ENCODE data around the gene SORD. TPM values are rescaled to one million over a fixed set of nuclear protein-coding genes. Genes with fewer than 3 reads are reported as not detected.

SORD gene
- total and polyA plus RNA-seq, 8 donors: 5.5 to 43.3 (median 15.3) TPM

GRCh38 chr15:45084163-45084562 is 61.2 kb downstream of the SORD start:
- TF ChIP-seq CTCF (IDR thresholded peaks at IDR 0.05): no peak
- no peak for TF ChIP-seq EP300 (IDR thresholded peaks at IDR 0.05)
- TF ChIP-seq POLR2AphosphoS5 (IDR thresholded peaks at IDR 0.05): no peak
- no peak for TF ChIP-seq POLR2A (IDR thresholded peaks at IDR 0.05)

GRCh38 chr15:45087513-45087912 is 64.5 kb downstream of the SORD start:
- Histone ChIP-seq H3K9me3 (no peaks in the 10 kb centered on the region), H3K4me3 (no peak overlapping the region), H3K4me1 (peaks cover 9 to 23% (median 10%) of the 10 kb centered on the region in 4 donors), H3K27me3 (peaks cover 0 to 6% (median 0%) of the 10 kb centered on the region in 3 donors), H3K36me3 (no peaks in the 10 kb centered on the region), H3K27ac (no peak overlapping the region)
- no peak for TF ChIP-seq EP300 (IDR thresholded peaks at IDR 0.05)
- TF ChIP-seq POLR2A (IDR thresholded peaks at IDR 0.05): no peak
- TF ChIP-seq CTCF (IDR thresholded peaks at IDR 0.05): no peak
- TF ChIP-seq POLR2AphosphoS5 (IDR thresholded peaks at IDR 0.05): no peak
- WGBS, 5 donors: 50 to 69% (median 65%) methylated on average over 1 of the region's 1 CpG
- intact Hi-C loops (cut with DNase I; ENCODE audit: low total_unique reads): no loop called here
- no peak for DNase-seq

More at GRCh38 chr15:45084163-45084562, 61.2 kb downstream of the SORD start:
- Histone ChIP-seq H3K27ac (peak overlapping the region; percentile 24 to 60 (median 41)), H3K36me3 (no peaks in the 10 kb centered on the region), H3K9me3 (no peaks in the 10 kb centered on the region), H3K27me3 (peaks cover 0 to 6% (median 0%) of the 10 kb centered on the region in 3 donors), H3K4me3 (no peak overlapping the region), H3K4me1 (peaks cover 9 to 23% (median 17%) of the 10 kb centered on the region in 4 donors)
- 29 to 52% (median 45%) methylated on average over 3 of the region's 3 CpGs for WGBS, 5 donors
- peak in 1 of 2 donors; percentile 23 for DNase-seq
- intact Hi-C loops (cut with DNase I; ENCODE audit: low total_unique reads): no loop called here

GRCh38 chr15:45088801-45089711 is 66.1 kb downstream of the SORD start:
- H3K27me3 ChIP-seq: peaks cover 0 to 6% (median 0%) of the 10 kb centered on the region in 3 donors
- DNase-seq: no peak
- no peak for TF ChIP-seq POLR2AphosphoS5 (IDR thresholded peaks at IDR 0.05)
- no peak for TF ChIP-seq EP300 (IDR thresholded peaks at IDR 0.05)
- no peak for TF ChIP-seq POLR2A (IDR thresholded peaks at IDR 0.05)
- TF ChIP-seq CTCF (IDR thresholded peaks at IDR 0.05): no peak
- no peak overlapping the region for H3K27ac ChIP-seq
- WGBS, 5 donors: 86 to 93% (median 87%) methylated on average over 10 of the region's 10 CpGs
- peaks cover 0 to 14% (median 2%) of the 10 kb centered on the region in 4 donors for H3K4me1 ChIP-seq
- H3K4me3 ChIP-seq: no peak overlapping the region
- intact Hi-C loops (cut with DNase I; ENCODE audit: low total_unique reads): no loop called here
- no peaks in the 10 kb centered on the region for H3K9me3 ChIP-seq
- H3K36me3 ChIP-seq: no peaks in the 10 kb centered on the region

- no peak overlapping the region for H3K27ac ChIP-seq
- intact Hi-C loops (cut with DNase I; ENCODE audit: low total_unique reads): no loop called here
- no peak for TF ChIP-seq CTCF (IDR thresholded peaks at IDR 0.05)
- no peak for TF ChIP-seq POLR2AphosphoS5 (IDR thresholded peaks at IDR 0.05)
- TF ChIP-seq EP300 (IDR thresholded peaks at IDR 0.05): no peak
- TF ChIP-seq POLR2A (IDR thresholded peaks at IDR 0.05): no peak
- H3K4me3 ChIP-seq: no peak overlapping the region
- 57 to 66% (median 61%) methylated on average over 3 of the region's 3 CpGs for WGBS, 5 donors
- peaks cover 0 to 6% (median 0%) of the 10 kb centered on the region in 3 donors for H3K27me3 ChIP-seq
- H3K36me3 ChIP-seq: no peaks in the 10 kb centered on the region
- no peak for DNase-seq
- H3K9me3 ChIP-seq: no peaks in the 10 kb centered on the region
- H3K4me1 ChIP-seq: peaks cover 0 to 7% (median under 1%) of the 10 kb centered on the region in 4 donors
Measured at GRCh38 chr15:45089712-45090373, 66.8 kb downstream of the SORD start.
